Neutrophil (primary cell): ENCODE data around the gene RBM39.
"Not testable (repeated sequence)": the region's sequence is repeated elsewhere in the genome, so short reads cannot be mapped to it uniquely, and the experiment has no call there.

Experiments
- H3K27ac ChIP-seq: fragments of 200-600 bp; sonication (generic); 2 replicates; pipeline ENCODE4 v1.5.1; 2016; ENCODE audit warnings: mild to moderate bottlenecking, moderate library complexity
- H3K27me3 ChIP-seq: fragments of 200-600 bp; sonication (generic); 2 replicates; pipeline ENCODE4 v1.6.0; 2016; ENCODE audit warnings: mild to moderate bottlenecking
- H3K36me3 ChIP-seq: fragments of 200-600 bp; sonication (generic); 2 replicates; pipeline ENCODE4 v1.5.1; 2017
- H3K4me1 ChIP-seq, 2 experiments: fragments of 200-600 bp in 1 of 2; sonication (generic) in 1 of 2; 1 replicate in 1 of 2; 2 replicates in 1 of 2; pipeline versions ENCODE4 v1.5.1 to v1.6.1; 2013 to 2016; ENCODE audit warnings: low read depth in 1 of 2, low read length in 1 of 2, mild to moderate bottlenecking in 1 of 2, moderate library complexity in 1 of 2; ENCODE audit not compliant: control insufficient read depth in 1 of 2, insufficient read depth in 1 of 2
- H3K4me3 ChIP-seq, 2 experiments: fragments of 200-600 bp in 1 of 2; sonication (generic) in 1 of 2; 1 replicate in 1 of 2; 2 replicates in 1 of 2; pipeline ENCODE4 v1.5.1; 2013 to 2016; ENCODE audit warnings: low read depth in 1 of 2, low read length in 1 of 2, mild to moderate bottlenecking in 1 of 2, moderate library complexity in 1 of 2
- H3K9me3 ChIP-seq: fragments of 200-600 bp; sonication (generic); 2 replicates; pipeline ENCODE4 v1.5.1; 2016
- TF ChIP-seq, protein P1 (sequence below): fragments of 200-600 bp; sonication (generic); IDR thresholded peaks from 2 replicates; pipeline ENCODE4 v1.5.1; 2016; ENCODE audit warnings: antibody characterized with exemption

The RBM39 gene

GRCh38 chr20:35719717-35720116, 22.3 kb downstream of the RBM39 start:
- H3K4me3 ChIP-seq = no peak overlapping the region
- H3K9me3 ChIP-seq = peaks cover 4% of the 10 kb centered on the region
- peaks cover 100% of the 10 kb centered on the region for H3K36me3 ChIP-seq
- TF ChIP-seq, protein P1, sequence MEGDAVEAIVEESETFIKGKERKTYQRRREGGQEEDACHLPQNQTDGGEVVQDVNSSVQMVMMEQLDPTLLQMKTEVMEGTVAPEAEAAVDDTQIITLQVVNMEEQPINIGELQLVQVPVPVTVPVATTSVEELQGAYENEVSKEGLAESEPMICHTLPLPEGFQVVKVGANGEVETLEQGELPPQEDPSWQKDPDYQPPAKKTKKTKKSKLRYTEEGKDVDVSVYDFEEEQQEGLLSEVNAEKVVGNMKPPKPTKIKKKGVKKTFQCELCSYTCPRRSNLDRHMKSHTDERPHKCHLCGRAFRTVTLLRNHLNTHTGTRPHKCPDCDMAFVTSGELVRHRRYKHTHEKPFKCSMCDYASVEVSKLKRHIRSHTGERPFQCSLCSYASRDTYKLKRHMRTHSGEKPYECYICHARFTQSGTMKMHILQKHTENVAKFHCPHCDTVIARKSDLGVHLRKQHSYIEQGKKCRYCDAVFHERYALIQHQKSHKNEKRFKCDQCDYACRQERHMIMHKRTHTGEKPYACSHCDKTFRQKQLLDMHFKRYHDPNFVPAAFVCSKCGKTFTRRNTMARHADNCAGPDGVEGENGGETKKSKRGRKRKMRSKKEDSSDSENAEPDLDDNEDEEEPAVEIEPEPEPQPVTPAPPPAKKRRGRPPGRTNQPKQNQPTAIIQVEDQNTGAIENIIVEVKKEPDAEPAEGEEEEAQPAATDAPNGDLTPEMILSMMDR = no peak
- H3K27me3 ChIP-seq = no peaks in the 10 kb centered on the region
- H3K27ac ChIP-seq = no peak overlapping the region
- no peaks in the 10 kb centered on the region for H3K4me1 ChIP-seq

DNA sequence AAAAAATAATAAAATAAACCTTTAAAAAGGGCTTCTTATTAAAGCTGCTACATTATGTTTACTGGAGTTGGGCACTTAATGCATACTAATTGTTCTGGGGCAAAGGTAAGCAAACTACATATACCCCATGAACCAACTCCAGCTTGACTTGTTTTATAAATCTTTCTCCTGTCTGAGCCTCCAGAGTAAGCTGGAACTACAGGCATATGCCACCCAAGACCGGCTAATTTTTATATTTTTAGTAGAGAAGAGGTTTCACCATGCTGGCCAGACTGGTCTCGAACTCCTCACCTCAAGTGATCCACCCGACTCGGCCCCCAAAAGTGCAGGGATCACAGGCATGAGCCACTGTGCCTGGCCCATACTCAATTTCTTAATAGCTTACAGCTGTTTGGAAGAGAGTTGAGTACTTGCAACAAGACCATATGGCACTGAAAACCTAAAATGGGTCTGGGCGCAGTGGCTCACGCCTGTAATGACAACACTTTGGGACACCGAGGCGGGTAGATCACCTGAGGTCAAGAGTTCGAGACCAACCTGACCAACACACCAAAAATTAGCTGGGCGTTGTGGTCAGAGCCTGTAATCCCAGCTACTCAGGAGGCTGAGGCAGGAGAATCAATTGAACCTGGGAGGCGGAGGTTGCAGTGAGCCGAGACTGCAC, 23.0 kb downstream of the RBM39 start:
- H3K27me3 ChIP-seq = no peaks in the 10 kb centered on the region
- H3K9me3 ChIP-seq = peaks cover 4% of the 10 kb centered on the region
- H3K36me3 ChIP-seq = peaks cover 100% of the 10 kb centered on the region
- H3K4me3 ChIP-seq = no peak overlapping the region
- H3K27ac ChIP-seq = no peak overlapping the region
- TF ChIP-seq, protein P1 = no peak
- no peaks in the 10 kb centered on the region for H3K4me1 ChIP-seq

DNA sequence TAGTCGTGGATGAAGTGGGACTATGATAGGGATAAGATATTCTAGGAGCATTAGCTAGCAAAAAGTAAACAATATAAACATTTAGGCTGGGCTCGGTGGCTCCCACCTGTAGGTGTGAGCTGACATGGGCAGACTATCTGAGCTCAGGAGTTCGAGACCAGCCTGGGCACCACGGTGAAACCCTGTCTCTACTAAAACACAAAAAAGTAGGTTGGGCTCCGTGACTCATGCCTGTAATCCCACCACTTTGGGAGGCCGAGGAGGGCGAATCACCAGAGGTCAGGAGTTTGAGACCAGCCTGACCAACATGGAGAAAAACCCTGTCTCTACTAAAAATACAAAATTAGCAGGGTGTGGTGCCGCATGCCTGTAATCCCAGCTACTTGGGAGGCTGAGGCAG, 23.7 kb downstream of the RBM39 start:
- not testable (repeated sequence) for H3K27me3 ChIP-seq, H3K27ac ChIP-seq, H3K4me3 ChIP-seq, H3K4me1 ChIP-seq, H3K9me3 ChIP-seq
- peaks cover 100% of the 10 kb centered on the region for H3K36me3 ChIP-seq

DNA sequence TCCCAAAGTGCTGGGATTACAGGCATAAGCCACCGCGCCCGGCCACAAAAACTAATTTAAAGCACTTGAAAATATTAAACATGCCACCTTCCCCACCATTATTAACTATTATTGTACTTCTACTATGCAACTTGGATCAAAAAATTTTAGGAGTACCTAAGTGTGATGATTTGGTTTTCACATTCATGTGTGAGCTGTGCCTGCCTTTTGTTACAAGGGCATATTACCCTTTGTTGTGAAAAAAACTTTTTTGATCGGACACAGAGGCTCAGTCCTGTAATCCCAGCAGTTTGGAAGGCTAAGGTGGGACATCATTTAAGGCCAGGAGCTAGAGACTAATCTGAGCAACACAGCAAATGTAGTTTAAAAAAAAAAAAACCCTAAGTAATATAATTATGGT, 25.7 kb downstream of the RBM39 start:
- Histone ChIP-seq H3K36me3 (peaks cover 100% of the 10 kb centered on the region), H3K4me3 (no peak overlapping the region), H3K27ac (no peak overlapping the region), H3K9me3 (peaks cover 4% of the 10 kb centered on the region), H3K27me3 (no peaks in the 10 kb centered on the region), H3K4me1 (no peaks in the 10 kb centered on the region)
- TF ChIP-seq, protein P1 = no peak

GRCh38 chr20:35715652-35716051, 26.4 kb downstream of the RBM39 start:
- H3K4me3 ChIP-seq = no peak overlapping the region
- no peaks in the 10 kb centered on the region for H3K4me1 ChIP-seq
- H3K9me3 ChIP-seq = peaks cover 4% of the 10 kb centered on the region
- peaks cover 100% of the 10 kb centered on the region for H3K36me3 ChIP-seq
- TF ChIP-seq, protein P1 = no peak
- H3K27ac ChIP-seq = no peak overlapping the region
- no peaks in the 10 kb centered on the region for H3K27me3 ChIP-seq

DNA sequence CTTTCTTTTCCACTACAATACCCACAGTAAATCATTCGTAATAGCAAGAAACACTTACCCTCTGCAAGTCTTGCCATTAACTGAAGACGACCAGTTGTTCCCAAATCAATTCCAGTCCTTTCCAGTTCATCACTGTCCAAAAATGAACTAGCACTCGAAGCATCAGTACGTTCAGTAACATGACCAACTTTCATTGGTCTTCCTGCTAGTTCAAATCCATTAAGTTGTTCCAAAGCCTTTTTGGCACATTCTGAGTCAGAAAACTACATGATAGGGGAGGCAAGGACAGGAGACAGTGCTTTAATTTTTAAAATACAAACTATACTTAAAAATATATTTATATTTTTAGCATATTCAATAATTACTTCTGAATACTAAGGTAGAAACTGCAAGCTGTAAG, 27.9 kb downstream of the RBM39 start:
- TF ChIP-seq, protein P1 = no peak
- H3K4me1 ChIP-seq = no peaks in the 10 kb centered on the region
- peaks cover 4% of the 10 kb centered on the region for H3K9me3 ChIP-seq
- H3K27me3 ChIP-seq = no peaks in the 10 kb centered on the region
- H3K4me3 ChIP-seq = no peak overlapping the region
- no peak overlapping the region for H3K27ac ChIP-seq
- peaks cover 100% of the 10 kb centered on the region for H3K36me3 ChIP-seq

DNA sequence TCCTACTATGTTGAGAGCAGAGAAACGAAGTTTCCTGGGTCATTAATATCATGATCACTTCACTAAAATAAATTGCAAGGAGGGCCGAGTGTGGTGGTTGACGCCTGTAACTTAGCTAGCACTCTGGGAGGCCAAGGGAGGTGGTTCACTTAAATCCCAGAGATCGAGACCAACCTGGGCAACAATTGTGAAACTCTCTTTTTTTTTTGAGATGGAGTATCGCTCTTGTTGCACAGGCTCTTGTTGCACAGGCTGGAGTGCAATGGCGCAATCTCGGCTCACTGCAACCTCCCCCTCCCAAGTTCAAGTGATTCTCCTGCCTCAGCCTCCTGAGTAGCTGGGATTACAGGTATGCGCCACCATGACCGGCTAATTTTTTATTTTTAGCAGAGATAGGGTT, 28.9 kb downstream of the RBM39 start:
- H3K27ac ChIP-seq, H3K9me3 ChIP-seq, H3K4me1 ChIP-seq, H3K4me3 ChIP-seq, H3K27me3 ChIP-seq: not testable (repeated sequence)
- peaks cover 98% of the 10 kb centered on the region for H3K36me3 ChIP-seq
